MM.1S (cell line): ENCODE data around the gene ELL.

ENCODE experiments used
- DNase-seq: peaks from one replicate; pipeline ENCODE4 v3.0.0-alpha.2; 2015
- H2AFZ ChIP-seq: fragments of 300-600 bp; sonication (generic); 2 replicates; pipeline ENCODE4 v1.6.0; 2016; ENCODE audit warnings: antibody characterized with exemption, low read length
- H3F3A ChIP-seq: fragments of 300-600 bp; sonication (generic); 2 replicates; pipeline ENCODE4 v1.6.1; 2016; ENCODE audit warnings: mild to moderate bottlenecking, antibody characterized with exemption, low read length, moderate library complexity, mixed read lengths; ENCODE audit not compliant: insufficient read depth
- H3K27ac ChIP-seq: fragments of 300-600 bp; sonication (generic); 2 replicates; pipeline ENCODE4 v1.5.1; 2016; ENCODE audit warnings: mild to moderate bottlenecking, low read length
- H3K27me3 ChIP-seq: fragments of 300-600 bp; sonication (generic); replicated peaks from 2 replicates; pipeline ENCODE4 v1.6.0; 2016; ENCODE audit warnings: low read length; ENCODE audit not compliant: insufficient read depth
- H3K36me3 ChIP-seq: fragments of 300-600 bp; sonication (generic); replicated peaks from 2 replicates; pipeline ENCODE4 v1.6.1; 2016; ENCODE audit warnings: mild to moderate bottlenecking, low read length, mixed read lengths; ENCODE audit not compliant: insufficient read depth
- H3K4me1 ChIP-seq: fragments of 300-600 bp; sonication (generic); 2 replicates; pipeline ENCODE4 v1.6.1; 2016; ENCODE audit warnings: low read length, mixed read lengths
- H3K4me2 ChIP-seq: fragments of 300-600 bp; sonication (generic); 2 replicates; pipeline ENCODE4 v1.6.0; 2016; ENCODE audit warnings: low read depth, low read length
- H3K4me3 ChIP-seq: fragments of 300-600 bp; sonication (generic); 2 replicates; pipeline ENCODE4 v1.5.1; 2016; ENCODE audit warnings: low read length, mixed read lengths
- H3K79me2 ChIP-seq: fragments of 300-600 bp; sonication (generic); 2 replicates; pipeline ENCODE4 v1.6.1; 2016; ENCODE audit warnings: mixed run types, low read length, mixed read lengths
- H3K9ac ChIP-seq: fragments of 300-600 bp; sonication (generic); 2 replicates; pipeline ENCODE4 v1.6.1; 2016; ENCODE audit warnings: low read length, mixed read lengths
- H3K9me2 ChIP-seq: fragments of 300-600 bp; sonication (generic); replicated peaks from 2 replicates; pipeline ENCODE4 v1.6.1; 2016; ENCODE audit warnings: mild to moderate bottlenecking, low read length, mixed read lengths; ENCODE audit not compliant: insufficient read depth
- H3K9me3 ChIP-seq: fragments of 300-600 bp; sonication (generic); replicated peaks from 2 replicates; pipeline ENCODE4 v1.6.1; 2016; ENCODE audit warnings: mild to moderate bottlenecking, low read length, mixed read lengths; ENCODE audit not compliant: insufficient read depth
- H4K20me1 ChIP-seq: fragments of 300-600 bp; sonication (generic); 2 replicates; pipeline ENCODE4 v1.6.1; 2016; ENCODE audit warnings: mild to moderate bottlenecking, low read length, moderate library complexity, mixed read lengths; ENCODE audit not compliant: insufficient read depth
- CTCF ChIP-seq: fragments of 300-600 bp; sonication (generic); IDR thresholded peaks from 2 replicates; pipeline ENCODE4 v1.5.1; 2016; ENCODE audit warnings: antibody characterized with exemption, low read length, mixed read lengths
- EZH2 ChIP-seq: fragments of 300-600 bp; sonication (generic); optimal IDR thresholded peaks from 2 replicates; pipeline ENCODE3; 2017; ENCODE audit warnings: low read depth, mild to moderate bottlenecking, antibody characterized with exemption, low read length, mixed read lengths
- EZH2phosphoT487 ChIP-seq: fragments of 300-600 bp; sonication (generic); IDR thresholded peaks from 2 replicates; pipeline ENCODE4 v1.6.1; 2018; ENCODE audit warnings: antibody characterized with exemption, low read length

Gene ELL

GRCh38 chr19:18488403-18488723 lies 33.5 kb downstream of the ELL start:
- no peaks in the 10 kb centered on the region for H3K9me2 ChIP-seq
- H3K9me3 ChIP-seq: no peaks in the 10 kb centered on the region
- no peak overlapping the region for H3K27ac ChIP-seq
- TF ChIP-seq EZH2phosphoT487 (no peak), EZH2 (no peak), CTCF (no peak)
- H4K20me1 ChIP-seq: peaks cover 94% of the 10 kb centered on the region
- DNase-seq: no peak
- H3K36me3 ChIP-seq: no peaks in the 10 kb centered on the region
- no peak overlapping the region for H2AFZ ChIP-seq
- H3K79me2 ChIP-seq: peaks cover 100% of the 10 kb centered on the region
- H3K4me1 ChIP-seq: no peaks in the 10 kb centered on the region
- no peak overlapping the region for H3K9ac ChIP-seq
- H3K4me2 ChIP-seq: no peak overlapping the region
- no peaks in the 10 kb centered on the region for H3F3A ChIP-seq
- no peaks in the 10 kb centered on the region for H3K27me3 ChIP-seq
- H3K4me3 ChIP-seq: no peak overlapping the region

GRCh38 chr19:18487576-18488402 lies 34.1 kb downstream of the ELL start:
- H3K79me2 ChIP-seq: peaks cover 100% of the 10 kb centered on the region
- no peaks in the 10 kb centered on the region for H3K4me1 ChIP-seq
- DNase-seq: no peak
- H3K27ac ChIP-seq: no peak overlapping the region
- no peaks in the 10 kb centered on the region for H3K27me3 ChIP-seq
- no peaks in the 10 kb centered on the region for H3K9me2 ChIP-seq
- no peaks in the 10 kb centered on the region for H3K9me3 ChIP-seq
- H3K9ac ChIP-seq: no peak overlapping the region
- H3K4me3 ChIP-seq: no peak overlapping the region
- no peak for TF ChIP-seq CTCF
- no peaks in the 10 kb centered on the region for H3F3A ChIP-seq
- H2AFZ ChIP-seq: no peak overlapping the region
- no peak overlapping the region for H3K4me2 ChIP-seq
- H4K20me1 ChIP-seq: peaks cover 94% of the 10 kb centered on the region
- no peaks in the 10 kb centered on the region for H3K36me3 ChIP-seq

- H3K79me2 ChIP-seq: peaks cover 100% of the 10 kb centered on the region
- H3K27me3 ChIP-seq: no peaks in the 10 kb centered on the region
Observed at GRCh38 chr19:18486746-18487145, 35.1 kb downstream of the ELL start.

More at GRCh38 chr19:18486746-18487145, 35.1 kb downstream of the ELL start:
- no peaks in the 10 kb centered on the region for H3K9me3 ChIP-seq
- H3K4me2 ChIP-seq: no peak overlapping the region
- no peak overlapping the region for H3K9ac ChIP-seq
- H3K4me1 ChIP-seq: no peaks in the 10 kb centered on the region
- no peak overlapping the region for H2AFZ ChIP-seq
- H3K4me3 ChIP-seq: no peak overlapping the region
- H3F3A ChIP-seq: no peaks in the 10 kb centered on the region
- no peaks in the 10 kb centered on the region for H3K9me2 ChIP-seq
- no peak for DNase-seq
- no peak overlapping the region for H3K27ac ChIP-seq
- H4K20me1 ChIP-seq: peaks cover 92% of the 10 kb centered on the region
- TF ChIP-seq EZH2 (no peak), EZH2phosphoT487 (no peak), CTCF (no peak)
- H3K36me3 ChIP-seq: no peaks in the 10 kb centered on the region
